AG20443 (cell line): ENCODE data around the gene HMGN5.

Experiments used
- DNase-seq: peaks from one replicate; pipeline ENCODE4 v3.0.0; 2012; ENCODE audit warnings: low spot score, mixed read lengths

The HMGN5 gene

GRCh38 chrX:81201671-81202455 lies at the start of gene HMGN5, which contains the start of gene SH3BGRL:
Gene HMGN5, minus strand, starts transcription at chrX:81201913. Its CDS starts 80,364 bp downstream, at chrX:81121549.
Gene SH3BGRL, plus strand, starts transcription at chrX:81202102. Its CDS starts 99 bp downstream, at chrX:81202201.
- DNase-seq = peak; percentile 83

- DNase-seq = no peak
Observed at GRCh38 chrX:81241753-81242152, 40.0 kb upstream of the HMGN5 start.

GRCh38 chrX:81240701-81241331 lies 39.1 kb upstream of the HMGN5 start:
- no peak for DNase-seq

GRCh38 chrX:81238166-81238565 lies 36.5 kb upstream of the HMGN5 start:
- no peak for DNase-seq

GRCh38 chrX:81237516-81237915 lies 35.8 kb upstream of the HMGN5 start:
- DNase-seq = no peak

GRCh38 chrX:81232218-81232617 lies 30.5 kb upstream of the HMGN5 start:
- no peak for DNase-seq

GRCh38 chrX:81231476-81231875 lies 29.8 kb upstream of the HMGN5 start:
- DNase-seq = no peak

GRCh38 chrX:81229901-81230300 lies 28.2 kb upstream of the HMGN5 start:
- no peak for DNase-seq

- DNase-seq = no peak
Observed at GRCh38 chrX:81229229-81229628, 27.5 kb upstream of the HMGN5 start.

GRCh38 chrX:81215685-81216084 lies 14.0 kb upstream of the HMGN5 start:
- no peak for DNase-seq

- DNase-seq = no peak
Observed at GRCh38 chrX:81208916-81209315, 7.2 kb upstream of the HMGN5 start.

- DNase-seq = no peak
Observed at GRCh38 chrX:81206476-81206875, 4.8 kb upstream of the HMGN5 start.

GRCh38 chrX:81205551-81205950 lies 3.8 kb upstream of the HMGN5 start:
- no peak for DNase-seq

GRCh38 chrX:81202943-81203342 lies 1.2 kb upstream of the HMGN5 start:
- DNase-seq = no peak

GRCh38 chrX:81202456-81202819 lies 725 bp upstream of the HMGN5 start:
- no peak for DNase-seq

GRCh38 chrX:81201071-81201470 lies 642 bp downstream of the HMGN5 start:
- no peak for DNase-seq

GRCh38 chrX:81195712-81196111 lies 6.0 kb downstream of the HMGN5 start:
- peak; percentile 29 for DNase-seq

GRCh38 chrX:81195259-81195658 lies 6.5 kb downstream of the HMGN5 start:
- no peak for DNase-seq

- peak; percentile 5 for DNase-seq
Observed at GRCh38 chrX:81174286-81174685, 27.4 kb downstream of the HMGN5 start.

GRCh38 chrX:81168391-81168790 lies 33.3 kb downstream of the HMGN5 start:
- no peak for DNase-seq

- DNase-seq = peak; percentile 90
Observed at GRCh38 chrX:81121513-81122363, 80.0 kb downstream of the HMGN5 start.

GRCh38 chrX:81120936-81121371 lies 80.8 kb downstream of the HMGN5 start:
- peak; percentile 39 for DNase-seq
